Right hindlimb (tissue), 1 donor: ENCODE measurements around the gene POLE.
"Not testable (repeated sequence)": the region's sequence is repeated elsewhere in the genome, so short reads cannot be mapped to it uniquely, and the experiment has no call there.

ENCODE experiments used
- DNase-seq: peaks from one replicate; pipeline ENCODE4 v3.0.0-alpha.2; 2018

POLE gene

DNA sequence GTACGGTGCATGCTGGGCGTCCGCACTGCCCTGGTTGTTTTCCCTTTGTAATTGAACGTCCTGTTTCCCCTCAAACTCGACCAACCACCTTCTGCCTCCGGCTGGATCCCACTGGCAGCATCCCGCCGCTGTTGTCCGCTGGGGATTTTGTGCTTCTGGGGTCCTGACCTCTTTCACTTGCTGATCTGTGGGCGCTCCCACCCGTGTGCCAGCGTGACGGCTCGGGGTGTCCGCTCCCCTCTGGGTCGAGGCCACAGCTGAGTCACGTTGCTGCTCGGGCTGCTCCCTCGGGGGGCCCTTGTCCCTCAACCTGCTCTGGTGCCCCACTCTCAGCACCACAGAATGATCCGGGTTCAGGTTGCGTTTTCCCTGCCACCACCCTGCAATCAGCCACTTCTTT is 31.5 kb upstream of the POLE start:
- no peak for DNase-seq

DNA sequence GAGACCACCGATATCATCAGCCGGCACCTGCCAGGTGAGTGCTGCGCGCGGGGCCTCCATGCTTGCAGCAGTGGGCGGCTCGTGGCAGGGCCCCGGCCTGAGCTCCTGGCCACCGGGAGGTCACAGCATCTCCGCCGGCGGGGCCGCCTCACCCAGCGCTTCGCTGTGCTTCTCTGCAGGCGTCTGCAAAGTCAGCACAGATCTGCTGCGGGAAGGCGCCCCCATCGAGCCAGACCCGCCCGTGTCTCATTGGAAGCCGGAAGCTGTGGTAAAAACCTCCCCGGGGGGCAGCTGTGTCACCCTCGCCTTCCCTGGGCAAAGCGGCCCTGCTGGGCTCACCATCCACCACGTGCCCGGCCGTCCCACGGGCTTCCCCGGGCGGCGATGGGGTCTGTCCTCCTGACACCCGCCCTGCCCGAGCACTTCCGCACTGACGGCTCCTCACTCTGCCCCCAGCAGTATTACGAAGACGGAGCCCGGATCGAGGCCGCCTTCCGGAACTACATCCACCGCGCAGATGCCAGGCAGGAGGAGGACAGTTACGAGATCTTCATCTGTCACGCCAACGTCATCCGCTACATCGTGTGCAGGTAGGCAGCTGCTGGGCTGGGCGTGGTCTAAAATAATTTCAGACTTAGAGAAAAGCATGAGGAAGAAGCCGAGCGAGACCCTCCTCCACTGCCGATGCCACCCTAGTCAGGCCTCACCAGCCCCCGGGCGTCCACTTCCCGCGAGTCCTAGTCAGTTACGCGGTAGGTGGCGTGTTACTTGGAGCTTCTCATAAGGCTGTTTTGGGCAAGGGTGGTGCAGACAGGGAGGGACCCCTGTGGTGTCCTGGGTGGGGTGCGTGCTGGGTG is 30.6 kb upstream of the POLE start:
- no peak for DNase-seq

DNA sequence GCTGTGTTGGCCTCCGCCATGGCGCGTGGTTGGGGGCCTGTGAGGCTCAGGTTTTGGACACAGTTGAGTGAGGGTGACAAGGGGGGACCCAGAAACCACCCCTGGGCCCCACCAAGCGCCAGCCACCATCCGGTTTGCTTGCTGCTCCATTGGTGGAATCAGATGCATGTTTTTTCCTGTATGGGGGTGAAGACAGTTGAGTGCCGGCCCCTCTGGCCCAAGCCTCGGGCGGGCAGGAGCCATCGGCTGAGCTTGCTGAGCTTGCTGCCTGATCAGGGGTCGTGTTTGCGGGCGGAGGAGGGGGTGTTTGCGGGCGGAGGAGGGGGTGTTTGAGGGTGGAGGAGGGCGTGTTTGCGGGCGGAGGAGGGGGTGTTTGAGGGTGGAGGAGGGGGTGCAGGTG is 29.9 kb upstream of the POLE start:
- no peak for DNase-seq

DNA sequence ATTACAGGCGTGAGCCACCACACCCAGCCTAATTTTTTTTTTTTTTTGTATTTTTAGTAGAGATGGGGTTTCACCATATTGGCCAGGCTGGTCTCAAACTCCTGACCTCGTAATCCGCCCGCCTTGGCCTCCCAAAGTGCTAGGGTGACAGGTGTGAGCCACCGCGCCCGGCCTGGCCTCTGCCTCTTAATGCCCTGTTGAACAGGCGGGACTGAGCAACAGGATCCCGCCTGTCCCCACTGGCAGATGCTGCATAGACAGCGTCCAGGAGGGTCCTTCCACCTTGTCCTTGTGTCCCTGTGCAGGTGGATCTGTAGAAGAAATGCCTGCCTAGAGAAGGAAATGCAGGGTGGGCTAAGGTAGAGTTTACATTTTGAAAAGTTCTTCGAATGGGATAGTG is 29.2 kb upstream of the POLE start:
- no peak for DNase-seq

DNA sequence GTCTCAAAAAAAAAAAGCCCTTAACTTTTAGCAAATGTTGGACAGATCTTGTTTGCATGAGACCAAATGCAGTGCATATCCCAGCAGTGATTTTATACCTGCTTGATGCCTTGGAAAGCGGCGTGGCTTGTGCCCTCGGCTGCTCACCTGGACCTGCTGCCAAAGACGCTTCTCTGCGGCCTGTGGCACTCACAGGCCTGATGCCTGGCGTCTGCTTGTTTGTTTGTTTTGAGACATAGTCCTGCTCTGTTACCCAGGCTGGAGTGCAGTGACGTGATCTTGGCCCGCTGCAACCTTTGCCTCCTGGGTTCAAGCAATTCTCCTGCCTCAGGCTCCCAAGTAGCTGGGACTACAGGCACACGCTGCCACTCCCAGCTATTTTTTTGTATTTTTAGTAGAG is 28.7 kb upstream of the POLE start:
- no peak for DNase-seq

DNA sequence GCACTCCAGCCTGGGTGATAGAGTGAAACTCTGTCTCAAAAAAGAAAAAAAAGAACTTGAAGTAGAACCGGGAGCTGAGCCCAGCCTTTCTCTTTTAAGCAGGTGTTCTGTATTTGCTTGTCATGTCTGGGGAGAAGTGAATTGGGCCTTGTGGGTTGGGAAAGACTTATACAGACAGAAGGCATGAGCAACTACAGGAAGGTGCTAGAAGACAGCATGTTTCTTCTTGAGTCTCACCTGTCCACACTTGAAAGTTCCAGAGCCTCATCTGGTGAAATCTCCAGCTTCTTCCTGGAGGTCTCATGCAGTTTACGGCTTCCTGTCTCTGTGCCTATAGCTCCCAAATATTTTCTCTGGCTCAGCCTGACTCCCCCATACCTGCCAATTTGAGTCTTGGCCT is 26.0 kb upstream of the POLE start:
- DNase-seq = no peak

DNA sequence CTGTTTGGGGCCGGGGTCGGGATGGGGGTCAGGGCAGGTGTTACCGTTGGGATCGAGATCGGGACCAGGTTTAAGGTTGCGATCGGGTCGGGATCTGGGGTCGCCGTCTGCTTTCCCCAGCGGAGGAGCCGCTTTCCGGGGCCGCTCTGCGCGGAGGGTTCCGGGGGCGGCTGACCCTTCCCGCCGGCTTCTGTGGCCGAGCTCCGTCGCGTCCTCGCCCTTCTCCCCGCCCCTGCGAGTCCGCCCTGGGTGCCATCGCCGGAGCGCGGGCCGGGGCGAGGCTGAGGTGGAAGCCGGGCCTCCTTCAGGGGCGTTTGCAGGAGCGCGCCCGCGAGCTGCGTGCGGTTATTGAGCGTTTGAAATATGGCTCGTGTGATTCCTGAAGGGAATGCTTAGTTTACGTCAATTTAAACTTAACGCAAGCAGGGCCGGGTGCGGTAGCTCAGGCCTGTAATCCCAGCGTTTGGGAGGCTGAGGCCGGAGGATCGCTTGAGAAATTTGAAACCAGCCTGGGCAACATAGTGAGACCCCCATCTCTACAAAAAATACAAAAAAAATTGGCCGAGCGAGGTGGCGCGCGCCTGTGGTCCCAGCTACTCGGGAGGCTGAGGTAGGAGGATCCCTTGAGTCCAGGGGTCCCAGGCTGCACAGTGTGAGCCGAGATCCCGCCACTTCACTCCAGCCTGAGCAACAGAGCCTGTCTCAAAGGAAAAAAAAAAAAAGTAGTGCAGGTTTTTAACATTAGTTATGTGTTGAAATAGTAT is 24.1 kb upstream of the POLE start:
- no peak for DNase-seq

DNA sequence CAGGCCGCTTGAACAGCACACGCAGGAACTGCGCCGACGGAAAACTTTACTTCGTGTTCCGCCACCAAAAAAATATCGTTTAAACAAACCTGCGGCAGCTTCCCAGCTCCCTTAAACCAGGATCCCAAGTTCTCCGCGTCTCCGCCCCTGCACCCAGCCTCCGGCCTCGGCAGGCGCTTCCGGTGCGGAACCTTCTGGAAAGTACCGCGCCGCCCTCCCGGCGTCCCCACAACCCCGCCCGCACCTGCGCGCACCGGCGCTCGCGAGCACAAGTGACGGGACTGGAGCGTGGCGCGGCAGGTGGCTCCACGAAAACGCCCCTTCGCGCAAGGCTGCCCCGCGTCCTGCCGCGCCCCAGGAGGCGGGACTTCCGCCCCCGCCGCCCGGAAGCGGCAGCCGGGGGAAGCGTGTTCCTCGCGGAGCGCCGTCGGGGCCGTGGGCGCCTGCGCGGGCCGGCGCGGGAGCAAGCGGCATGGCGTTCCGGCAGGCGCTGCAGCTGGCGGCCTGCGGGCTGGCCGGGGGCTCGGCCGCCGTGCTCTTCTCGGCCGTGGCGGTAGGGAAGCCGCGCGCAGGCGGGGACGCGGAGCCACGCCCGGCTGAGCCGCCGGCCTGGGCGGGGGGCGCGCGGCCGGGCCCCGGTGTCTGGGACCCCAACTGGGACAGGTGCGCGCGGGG is 23.4 kb upstream of the POLE start, which contains the start of gene PGAM5:
PGAM5 (plus strand) TSS at position 438 of the 675 bp plus-strand sequence; CDS start at position 473, 35 bp downstream.
- DNase-seq = peak; percentile 88

DNA sequence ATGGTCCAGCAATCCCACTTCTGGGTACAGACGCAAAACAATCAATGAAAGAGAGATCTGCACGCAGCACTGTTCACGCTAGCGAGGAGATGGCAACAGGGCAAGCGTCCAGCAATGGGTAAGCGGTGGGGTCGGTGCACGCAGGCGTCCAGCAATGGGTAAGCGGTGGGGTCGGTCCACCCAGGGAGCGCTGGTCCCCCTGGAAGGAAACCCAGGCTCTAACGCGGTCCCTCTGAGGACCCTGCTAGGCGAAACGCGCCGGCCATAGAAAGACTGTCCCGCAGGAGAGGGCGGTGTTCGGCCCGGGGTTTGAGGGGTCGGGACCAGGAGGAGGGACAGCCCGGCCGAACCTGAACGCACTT is 22.9 kb upstream of the POLE start:
- DNase-seq = no peak

DNA sequence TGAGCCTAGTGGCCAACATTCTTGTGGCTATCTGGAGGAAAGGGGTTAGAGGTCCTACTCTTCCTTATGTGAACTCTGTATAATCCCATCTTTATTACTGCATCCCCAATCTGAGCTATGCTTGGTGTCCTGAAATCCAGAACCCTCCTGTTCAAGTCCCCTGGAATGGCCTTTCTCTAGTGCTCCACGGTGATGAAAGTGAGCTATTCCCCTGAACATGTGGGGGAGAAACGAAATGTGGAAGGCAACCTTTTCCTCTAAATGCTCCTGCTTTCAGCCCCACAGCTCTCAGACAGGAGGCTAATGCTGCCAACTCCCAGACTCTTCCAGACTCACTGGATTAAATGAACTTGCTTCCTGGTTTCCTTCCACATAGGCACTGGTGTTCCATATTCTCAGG is 21.0 kb upstream of the POLE start:
- DNase-seq = no peak

DNA sequence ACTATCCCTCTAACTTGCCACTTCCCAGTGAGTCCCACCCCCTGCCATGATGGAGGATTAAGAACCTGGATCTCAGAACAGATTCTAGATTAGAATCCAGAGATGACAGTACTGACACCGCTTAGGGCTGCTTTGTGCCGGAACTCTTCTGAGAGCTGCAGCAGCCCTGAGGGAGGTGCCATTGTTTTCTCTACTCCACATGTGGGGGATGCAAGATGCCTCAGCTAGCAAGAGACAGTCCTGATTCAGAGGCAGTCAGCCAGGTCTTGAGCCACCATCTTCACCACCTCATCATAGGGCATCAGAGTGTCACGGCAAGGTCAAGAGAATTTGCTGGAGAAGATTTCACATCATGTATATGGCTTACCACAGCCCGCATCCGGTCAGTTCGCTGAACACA is 20.1 kb upstream of the POLE start:
- no peak for DNase-seq

DNA sequence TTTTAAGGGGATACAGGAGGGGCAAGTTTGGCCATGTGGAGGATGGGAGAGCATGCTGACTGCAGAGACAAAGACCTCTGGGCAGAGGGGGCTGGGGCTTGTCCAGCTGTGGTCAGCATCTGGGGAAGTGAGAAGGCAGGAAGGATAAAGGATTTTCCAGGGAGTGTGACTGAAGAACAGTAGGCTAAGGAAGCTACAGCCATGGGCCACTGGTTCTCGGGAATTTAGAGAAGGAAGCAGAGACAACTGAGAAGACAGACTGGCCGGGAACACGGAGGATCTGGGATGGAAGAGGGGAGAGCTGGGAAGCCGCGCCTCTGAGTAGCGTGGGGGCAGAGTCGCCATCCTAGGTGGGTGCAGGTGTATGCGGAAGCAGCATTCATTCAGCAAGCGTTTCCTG is 16.5 kb upstream of the POLE start:
- DNase-seq = no peak

DNA sequence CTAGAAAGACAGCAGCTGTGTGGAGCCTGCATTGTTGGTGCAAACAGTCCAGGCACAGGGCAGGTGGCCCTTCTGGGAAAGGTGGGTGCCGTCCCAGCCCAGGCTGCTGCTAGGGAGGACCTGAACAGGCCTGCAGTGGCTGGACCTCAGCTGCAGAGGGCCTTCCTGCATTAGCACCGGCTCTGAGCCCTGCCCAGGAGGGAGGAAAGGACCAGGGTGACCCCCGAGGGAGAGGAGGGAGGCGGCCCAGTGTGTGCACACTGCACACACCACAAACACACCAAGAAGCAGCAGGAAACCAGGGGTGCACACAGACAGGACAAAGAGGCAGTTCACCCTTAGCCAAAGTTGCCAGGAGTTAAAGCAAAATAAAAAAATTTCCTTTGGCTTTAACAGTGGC is 15.5 kb upstream of the POLE start:
- no peak for DNase-seq

DNA sequence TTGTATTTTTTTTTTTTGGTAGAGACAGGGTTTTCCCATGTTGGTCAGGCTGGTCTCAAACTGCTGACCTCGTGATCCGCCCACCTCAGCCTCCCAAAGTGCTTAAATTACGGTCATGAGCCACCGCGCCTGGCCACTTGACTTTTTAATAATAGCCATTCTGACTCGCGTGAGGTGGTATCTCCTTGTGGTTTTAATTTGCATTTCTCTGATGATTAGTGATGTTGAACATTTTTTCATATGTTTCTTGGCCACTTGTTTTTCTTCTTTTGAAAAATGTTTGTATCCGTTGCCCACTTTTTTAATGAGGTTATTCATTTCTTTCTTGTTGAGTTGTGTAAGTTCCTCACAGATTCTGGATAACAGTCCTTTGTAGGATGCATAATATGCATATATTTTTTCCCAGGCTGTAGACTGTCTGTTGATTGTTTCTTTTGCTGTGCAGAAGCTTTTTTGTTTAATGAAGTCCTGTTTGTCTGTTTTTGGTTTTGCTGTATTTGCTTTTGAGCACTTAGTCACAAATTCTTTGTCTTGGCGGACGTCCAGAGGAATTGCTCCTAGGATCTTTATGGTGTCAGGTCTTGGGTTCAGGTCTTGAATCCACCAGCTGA is 13.2 kb upstream of the POLE start:
- no peak for DNase-seq

DNA sequence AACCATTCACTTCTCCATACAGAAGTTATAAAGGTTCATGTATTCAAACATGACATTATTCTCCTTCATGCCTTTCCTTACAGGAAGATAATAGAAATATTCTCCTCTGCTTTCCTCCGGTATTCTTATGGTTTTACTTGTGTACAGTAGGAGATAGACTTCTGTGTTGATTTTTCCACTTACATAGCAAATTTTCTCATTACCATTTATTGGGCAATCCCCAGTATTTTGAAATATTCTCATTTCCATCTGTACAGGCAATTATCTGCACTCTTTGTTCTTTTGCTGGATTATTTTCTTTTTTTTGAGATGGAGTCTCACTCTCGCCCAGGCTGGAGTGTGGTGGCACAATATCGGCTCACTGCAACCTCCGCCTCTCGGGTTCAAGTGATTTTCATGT is 11.2 kb upstream of the POLE start:
- no peak for DNase-seq

DNA sequence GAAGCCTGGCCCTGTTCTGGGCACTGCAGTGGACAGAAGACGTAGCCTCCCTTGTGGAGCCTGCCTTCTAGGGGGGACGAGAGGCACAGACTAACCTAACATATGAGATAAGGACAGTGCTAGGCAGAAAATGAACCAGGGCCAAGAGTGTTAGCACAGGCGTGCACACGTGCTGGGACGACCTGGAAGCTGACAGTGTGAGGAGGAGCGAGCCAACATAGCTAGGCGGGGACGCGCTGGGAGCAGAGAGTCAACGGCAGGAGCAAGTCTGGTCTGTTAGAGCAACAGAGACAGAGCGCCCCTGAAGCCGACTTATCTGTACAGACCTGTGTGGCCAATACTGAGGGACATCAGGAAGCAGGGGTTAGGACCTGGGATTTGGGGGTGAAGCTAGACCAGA is 8.3 kb upstream of the POLE start:
- DNase-seq = no peak

DNA sequence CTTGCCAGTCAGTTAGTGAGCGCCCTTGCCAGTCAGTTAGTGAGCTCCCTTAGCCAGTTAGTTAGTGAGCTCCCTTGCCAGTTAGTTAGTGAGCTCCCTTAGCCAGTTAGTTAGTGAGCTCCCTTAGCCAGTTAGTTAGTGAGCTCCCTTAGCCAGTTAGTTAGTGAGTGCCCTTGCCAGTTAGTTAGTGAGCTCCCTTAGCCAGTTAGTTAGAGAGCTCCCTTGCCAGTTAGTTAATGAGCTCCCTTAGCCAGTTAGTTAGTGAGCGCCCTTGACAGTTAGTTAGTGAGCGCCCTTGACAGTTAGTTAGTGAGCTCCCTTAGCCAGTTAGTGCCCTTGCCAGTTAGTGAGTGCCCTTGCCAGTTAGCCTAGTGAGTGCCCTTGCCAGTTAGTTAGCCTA is 7.7 kb upstream of the POLE start:
- not testable (repeated sequence) for DNase-seq

DNA sequence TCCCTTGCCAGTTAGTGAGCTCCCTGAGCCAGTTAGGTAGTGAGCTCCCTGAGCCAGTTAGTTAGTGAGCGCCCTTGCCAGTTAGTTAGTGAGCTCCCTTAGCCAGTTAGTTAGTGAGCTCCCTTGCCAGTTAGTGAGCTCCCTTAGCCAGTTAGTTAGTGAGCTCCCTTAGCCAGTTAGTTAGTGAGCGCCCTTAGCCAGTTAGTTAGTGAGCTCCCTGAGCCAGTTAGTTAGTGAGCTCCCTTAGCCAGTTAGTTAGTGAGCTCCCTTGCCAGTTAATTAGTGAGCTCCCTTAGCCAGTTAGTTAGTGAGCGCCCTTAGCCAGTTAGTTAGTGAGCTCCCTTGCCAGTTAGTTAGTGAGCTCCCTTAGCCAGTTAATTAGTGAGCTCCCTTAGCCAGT is 4.9 kb upstream of the POLE start:
- not testable (repeated sequence) for DNase-seq

DNA sequence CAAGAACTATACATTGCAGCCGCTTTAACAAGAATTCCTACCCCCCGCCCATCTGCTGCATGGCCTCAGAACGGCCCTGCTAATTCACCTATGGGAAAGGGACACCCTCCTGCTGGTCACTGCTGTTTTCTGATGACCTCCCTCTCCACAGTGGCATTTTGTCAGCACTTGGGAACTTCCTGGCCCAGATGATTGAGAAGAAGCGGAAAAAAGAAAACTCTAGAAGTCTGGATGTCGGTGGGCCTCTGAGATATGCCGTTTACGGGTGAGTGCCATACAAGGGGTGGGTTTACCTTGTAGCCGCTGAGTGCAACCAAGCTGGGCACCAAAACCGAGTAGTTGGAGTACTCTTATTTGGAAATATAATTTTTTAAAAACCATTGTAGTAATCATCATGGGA is 3.0 kb upstream of the POLE start:
- DNase-seq = no peak

DNA sequence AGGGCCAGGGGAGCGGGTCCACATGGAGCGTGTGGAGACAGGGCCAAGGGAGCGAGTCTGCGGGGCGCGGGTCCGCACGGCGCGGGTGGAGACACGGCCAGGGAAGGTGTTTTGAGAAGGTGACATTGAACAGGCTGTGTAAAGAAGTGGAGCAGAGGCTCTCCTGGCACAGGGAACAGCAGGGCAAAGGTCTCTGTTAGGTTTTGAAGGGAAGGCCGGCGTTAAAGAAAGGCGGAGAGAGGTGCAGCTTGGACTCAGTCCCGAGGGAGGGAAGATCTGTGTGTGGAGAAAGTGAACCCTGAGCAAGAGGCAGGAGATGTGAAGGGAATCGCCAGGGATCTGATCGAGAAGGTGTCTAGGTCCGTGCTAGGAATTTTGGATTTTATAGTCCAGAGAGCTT is 2.1 kb upstream of the POLE start:
- DNase-seq = no peak

DNA sequence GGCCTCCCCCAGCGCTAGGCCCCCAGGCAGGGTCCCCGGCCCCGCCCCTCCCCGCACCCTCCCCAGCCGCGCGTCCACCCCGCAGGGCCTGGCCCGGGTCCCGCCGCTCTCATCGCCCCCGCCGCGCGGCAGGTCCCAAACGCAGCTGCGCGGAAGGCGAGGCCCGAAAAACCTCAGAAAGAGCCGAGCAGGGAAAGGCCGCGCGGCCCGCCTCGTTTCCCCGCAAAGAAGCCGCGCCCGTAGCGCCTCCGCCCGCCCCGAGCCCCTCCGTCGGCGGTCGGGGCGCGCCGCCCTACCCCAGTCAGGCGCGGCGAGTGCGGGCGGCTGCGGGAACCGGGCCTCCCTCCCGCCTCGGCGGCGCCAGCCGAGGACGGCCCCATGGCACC is 324 bp downstream of the POLE start:
- peak; percentile 65 for DNase-seq

DNA sequence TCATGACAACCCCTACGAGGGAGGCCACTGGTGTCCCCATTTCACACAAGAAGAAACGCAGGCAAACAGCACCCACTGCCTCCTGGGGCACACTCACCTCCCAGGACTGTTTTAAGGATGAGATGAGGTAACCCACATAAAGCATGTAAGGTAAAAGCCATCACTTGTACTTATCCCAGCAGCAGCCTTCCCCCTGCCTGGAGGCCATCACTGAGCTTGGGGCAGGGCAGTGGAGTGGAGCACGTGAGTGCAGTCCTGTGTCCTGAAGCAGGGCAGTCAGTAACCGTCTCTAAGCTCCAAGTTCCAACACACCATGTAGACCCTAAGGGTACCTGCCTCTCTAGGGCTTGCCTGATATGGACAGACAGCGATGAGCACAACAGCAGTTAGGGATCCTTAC is 1.7 kb downstream of the POLE start:
- no peak for DNase-seq

DNA sequence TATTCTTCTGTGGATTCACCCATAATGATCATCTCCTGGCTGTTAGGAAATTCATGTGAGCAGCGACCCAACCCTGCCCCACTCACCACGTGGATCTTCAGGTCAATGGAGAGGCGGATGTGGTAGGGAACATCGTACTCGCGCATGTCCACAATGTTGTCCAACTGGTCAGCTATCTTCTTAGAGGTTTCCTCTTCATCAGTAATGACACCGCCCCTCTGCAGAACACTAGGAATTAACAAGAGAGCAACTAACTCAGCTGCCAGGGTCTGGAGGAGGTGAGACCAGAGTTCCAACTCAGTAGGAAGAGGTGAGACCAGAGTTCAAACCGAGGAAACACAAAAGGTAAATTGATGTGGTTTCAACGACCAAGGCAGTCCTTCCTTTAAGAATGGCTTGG is 9.7 kb downstream of the POLE start:
- DNase-seq = no peak
